ENCODE measurements around the gene C5orf47. TPM values are rescaled to one million over a fixed set of nuclear protein-coding genes. Genes with fewer than 3 reads are reported as not detected.

C5orf47 gene
- total RNA-seq, 1 experiment from 2014 or later = 0.18 TPM

DNA sequence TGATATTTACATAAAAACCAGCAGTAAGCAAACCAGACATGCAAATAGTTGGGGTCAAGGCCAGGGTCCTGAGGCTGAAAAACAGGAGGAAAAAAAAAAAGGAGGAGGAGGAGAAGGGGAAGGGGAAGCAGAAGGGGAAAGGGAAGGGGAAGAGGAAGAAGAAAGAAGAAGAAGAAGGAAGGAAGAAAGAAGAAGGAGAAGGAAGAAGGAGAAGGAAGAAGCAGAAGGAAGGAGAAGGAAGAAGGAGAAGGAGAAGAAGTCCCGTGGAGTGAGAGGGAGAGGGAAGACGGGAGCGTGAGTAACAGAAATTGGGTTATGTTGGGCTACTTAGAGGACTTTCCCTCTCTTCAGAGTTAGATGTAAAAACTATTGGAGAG is 31.9 kb downstream of the C5orf47 start:
- no peak overlapping the region for H3K4me3 Mint-ChIP-seq (ENCODE audit: unreplicated experiment)
- intact Hi-C loops (cut with micrococcal nuclease; ENCODE audit: unreplicated experiment) = loop anchor here (1.0 to 10.0 kb wide), 2 partner anchors 291 to 394 kb away; no protein-coding TSS in a partner anchor
- TF ChIP-seq, protein P1, sequence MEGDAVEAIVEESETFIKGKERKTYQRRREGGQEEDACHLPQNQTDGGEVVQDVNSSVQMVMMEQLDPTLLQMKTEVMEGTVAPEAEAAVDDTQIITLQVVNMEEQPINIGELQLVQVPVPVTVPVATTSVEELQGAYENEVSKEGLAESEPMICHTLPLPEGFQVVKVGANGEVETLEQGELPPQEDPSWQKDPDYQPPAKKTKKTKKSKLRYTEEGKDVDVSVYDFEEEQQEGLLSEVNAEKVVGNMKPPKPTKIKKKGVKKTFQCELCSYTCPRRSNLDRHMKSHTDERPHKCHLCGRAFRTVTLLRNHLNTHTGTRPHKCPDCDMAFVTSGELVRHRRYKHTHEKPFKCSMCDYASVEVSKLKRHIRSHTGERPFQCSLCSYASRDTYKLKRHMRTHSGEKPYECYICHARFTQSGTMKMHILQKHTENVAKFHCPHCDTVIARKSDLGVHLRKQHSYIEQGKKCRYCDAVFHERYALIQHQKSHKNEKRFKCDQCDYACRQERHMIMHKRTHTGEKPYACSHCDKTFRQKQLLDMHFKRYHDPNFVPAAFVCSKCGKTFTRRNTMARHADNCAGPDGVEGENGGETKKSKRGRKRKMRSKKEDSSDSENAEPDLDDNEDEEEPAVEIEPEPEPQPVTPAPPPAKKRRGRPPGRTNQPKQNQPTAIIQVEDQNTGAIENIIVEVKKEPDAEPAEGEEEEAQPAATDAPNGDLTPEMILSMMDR (IDR thresholded peaks at IDR 0.05; ENCODE audit: insufficient read depth in 1 of 2, low read depth in 1 of 2, low read length in 1 of 2, severe bottlenecking in 1 of 2, unreplicated experiment in 1 of 2) = no peak
- BruUV-seq (replicated peaks) = no TSS peak
- H3K27ac Mint-ChIP-seq (ENCODE audit: unreplicated experiment) = no peak overlapping the region
- no peaks in the 10 kb centered on the region for H3K9me3 ChIP-seq
- peaks cover 7% of the 10 kb centered on the region for H3K4me1 Mint-ChIP-seq (ENCODE audit: low read depth, unreplicated experiment)
- H3K36me3 Mint-ChIP-seq (ENCODE audit: insufficient read depth, unreplicated experiment) = no peaks in the 10 kb centered on the region
- peaks cover 21% of the 10 kb centered on the region for H3K27me3 Mint-ChIP-seq (ENCODE audit: insufficient read depth, unreplicated experiment)
- H3K4me3 ChIP-seq (ENCODE audit: low read depth, low read length) = no peak overlapping the region
- POLR2A ChIA-PET = no interaction called here
- no peaks in the 10 kb centered on the region for H3K36me3 ChIP-seq (ENCODE audit: control insufficient read depth, insufficient read depth, low read length)
- no peaks in the 10 kb centered on the region for H3K9me3 Mint-ChIP-seq (ENCODE audit: unreplicated experiment)
- H3K4me1 ChIP-seq = 0 out of 2 replicates have a peak, but pooled peaks cover 4% of the 10 kb centered on the region
- peaks cover 1% of the 10 kb centered on the region; the same call in 1 of the 2 replicates for H3K27me3 ChIP-seq (replicated peaks; ENCODE audit: control insufficient read depth, insufficient read depth, low read length)
- CTCF ChIA-PET = interaction anchor here (1.7 kb wide), 1 partner anchor 291 kb away, joined by 14 read pairs; no protein-coding TSS in a partner anchor
- no peak for DNase-seq

DNA sequence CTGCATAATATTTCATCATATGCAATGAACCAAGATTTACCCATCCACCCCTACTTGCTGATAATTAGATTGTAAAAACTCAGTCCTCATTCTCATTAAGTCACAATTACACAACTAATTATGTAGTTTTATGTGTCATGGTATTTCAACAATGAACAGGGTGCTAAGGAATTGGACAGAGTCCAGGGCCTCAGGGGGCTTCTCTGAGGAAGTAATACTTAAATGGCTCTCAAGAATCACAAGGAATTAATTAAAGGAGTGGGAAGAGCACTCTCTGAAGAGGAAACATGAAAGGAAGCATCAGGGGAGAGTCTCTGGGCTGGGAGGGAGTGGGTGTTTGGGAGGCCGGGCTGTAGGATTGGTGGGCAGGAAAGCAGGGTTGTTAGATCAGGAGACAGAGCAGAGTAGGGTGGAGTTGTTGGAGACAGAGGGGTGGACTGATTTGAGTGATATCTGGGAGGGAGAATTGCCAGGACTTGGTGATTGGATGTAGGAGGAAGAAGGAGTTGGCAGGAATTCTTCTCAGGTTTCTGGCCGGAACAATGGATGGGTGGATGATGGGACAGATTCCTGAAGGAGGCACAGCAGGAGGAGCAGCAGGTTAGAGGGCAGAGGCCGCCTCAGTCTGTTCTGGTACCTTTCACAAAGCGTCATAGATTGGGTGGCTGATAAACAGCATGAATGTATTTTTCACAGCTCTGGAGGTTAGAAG is 33.6 kb downstream of the C5orf47 start:
- no peaks in the 10 kb centered on the region for H3K9me3 Mint-ChIP-seq (ENCODE audit: unreplicated experiment)
- Histone ChIP-seq H3K36me3 (ENCODE audit: control insufficient read depth, insufficient read depth, low read length) (no peaks in the 10 kb centered on the region), H3K4me3 (ENCODE audit: low read depth, low read length) (no peak overlapping the region), H3K9me3 (no peaks in the 10 kb centered on the region), H3K27me3 (replicated peaks; ENCODE audit: control insufficient read depth, insufficient read depth, low read length) (peaks cover 1% of the 10 kb centered on the region; the same call in 1 of the 2 replicates), H3K4me1 (0 out of 2 replicates have a peak, but pooled peaks cover 4% of the 10 kb centered on the region)
- TF ChIP-seq, protein P1 (IDR thresholded peaks at IDR 0.05; ENCODE audit: insufficient read depth in 1 of 2, low read depth in 1 of 2, low read length in 1 of 2, severe bottlenecking in 1 of 2, unreplicated experiment in 1 of 2) = no peak
- POLR2A ChIA-PET = no interaction called here
- no peak overlapping the region for H3K27ac Mint-ChIP-seq (ENCODE audit: unreplicated experiment)
- no TSS peak for BruUV-seq (replicated peaks)
- peaks cover 24% of the 10 kb centered on the region for H3K27me3 Mint-ChIP-seq (ENCODE audit: insufficient read depth, unreplicated experiment)
- intact Hi-C loops (cut with micrococcal nuclease; ENCODE audit: unreplicated experiment) = loop anchor here (10.0 kb wide), 1 partner anchor 392 kb away; no protein-coding TSS in a partner anchor
- peaks cover 7% of the 10 kb centered on the region for H3K4me1 Mint-ChIP-seq (ENCODE audit: low read depth, unreplicated experiment)
- CTCF ChIA-PET = no interaction called here
- H3K4me3 Mint-ChIP-seq (ENCODE audit: unreplicated experiment) = no peak overlapping the region
- DNase-seq = no peak
- no peaks in the 10 kb centered on the region for H3K36me3 Mint-ChIP-seq (ENCODE audit: insufficient read depth, unreplicated experiment)

DNA sequence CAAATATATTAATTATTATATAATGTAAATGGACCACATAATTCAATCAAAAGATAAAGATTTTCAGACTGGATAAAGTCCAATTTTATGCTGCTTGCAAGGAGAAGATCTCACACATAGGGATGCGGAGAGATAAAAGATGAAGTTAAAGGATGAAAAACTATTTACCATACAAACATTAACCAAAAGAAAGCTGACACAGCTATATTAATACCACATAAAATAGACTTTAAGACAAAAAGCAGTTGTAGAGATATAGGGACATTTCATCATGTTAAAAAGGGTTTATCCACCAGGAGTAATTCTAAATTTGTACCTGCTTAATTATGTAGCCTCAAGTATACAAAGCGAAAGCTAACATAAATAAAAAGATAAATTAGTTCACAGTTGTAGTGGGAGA is 41.3 kb downstream of the C5orf47 start:
- Mint-ChIP-seq H3K9me3 (ENCODE audit: unreplicated experiment) (peaks cover 26% of the 10 kb centered on the region), H3K27me3 (ENCODE audit: insufficient read depth, unreplicated experiment) (peaks cover 35% of the 10 kb centered on the region), H3K36me3 (ENCODE audit: insufficient read depth, unreplicated experiment) (no peaks in the 10 kb centered on the region), H3K4me3 (ENCODE audit: unreplicated experiment) (no peak overlapping the region), H3K27ac (ENCODE audit: unreplicated experiment) (no peak overlapping the region), H3K4me1 (ENCODE audit: low read depth, unreplicated experiment) (no peaks in the 10 kb centered on the region)
- TF ChIP-seq, protein P1 (IDR thresholded peaks at IDR 0.05; ENCODE audit: insufficient read depth in 1 of 2, low read depth in 1 of 2, low read length in 1 of 2, severe bottlenecking in 1 of 2, unreplicated experiment in 1 of 2) = no peak
- Histone ChIP-seq H3K4me1 (no peaks in the 10 kb centered on the region), H3K36me3 (ENCODE audit: control insufficient read depth, insufficient read depth, low read length) (no peaks in the 10 kb centered on the region), H3K9me3 (0 out of 2 replicates have a peak, but pooled peaks cover 5% of the 10 kb centered on the region), H3K27me3 (replicated peaks; ENCODE audit: control insufficient read depth, insufficient read depth, low read length) (no peaks in the 10 kb centered on the region), H3K4me3 (ENCODE audit: low read depth, low read length) (no peak overlapping the region)
- no TSS peak for BruUV-seq (replicated peaks)
- DNase-seq = no peak
- ChIA-PET POLR2A (no interaction called here), CTCF (interaction anchor here (1.5 kb wide), 1 partner anchor 10 kb away, joined by 4 read pairs; no protein-coding TSS in a partner anchor)
- intact Hi-C loops (cut with micrococcal nuclease; ENCODE audit: unreplicated experiment) = no loop called here
